CD14-positive monocyte (primary cell): Measurements from ENCODE around the gene CLK3. TPM values are rescaled to one million over a fixed set of nuclear protein-coding genes. Genes with fewer than 3 reads are reported as not detected.

Experiments
- DNase-seq, 3 donors: peaks; one replicate each; pipeline ENCODE4 v3.0.0-alpha.2; 2011 to 2022
- H2AFZ ChIP-seq: 2 replicates; pipeline ENCODE4 v1.6.0; 2012; ENCODE audit warnings: mild to moderate bottlenecking, low read depth, low read length, inconsistent platforms; ENCODE audit not compliant: insufficient read depth, poor library complexity, severe bottlenecking
- H3K27ac ChIP-seq, 2 donors: 1 replicate in 1 of 2; 2 replicates in 1 of 2; pipeline ENCODE4 v1.5.1; 2012 to 2013; ENCODE audit warnings: low read length in 2 of 2, control low read depth in 1 of 2, inconsistent platforms in 1 of 2, low read depth in 1 of 2, mild to moderate bottlenecking in 1 of 2
- H3K27me3 ChIP-seq, 2 donors: one replicate each; pipeline versions ENCODE4 v1.6.0 to v1.6.1; 2011 to 2013; ENCODE audit warnings: low read length in 2 of 2; ENCODE audit not compliant: control insufficient read depth in 2 of 2, insufficient read depth in 2 of 2
- H3K36me3 ChIP-seq, 2 donors: replicated peaks in 1 of 2; 1 replicate in 1 of 2; 2 replicates in 1 of 2; pipeline versions ENCODE4 v1.5.1 to v1.6.1; 2012 to 2013; ENCODE audit warnings: low read length in 2 of 2, control low read depth in 1 of 2, inconsistent platforms in 1 of 2, mild to moderate bottlenecking in 1 of 2; ENCODE audit not compliant: insufficient read depth in 2 of 2, control insufficient read depth in 1 of 2
- H3K4me1 ChIP-seq, 2 donors: 1 replicate in 1 of 2; 2 replicates in 1 of 2; pipeline versions ENCODE4 v1.5.1 to v1.6.1; 2012 to 2013; ENCODE audit warnings: low read length in 2 of 2, control low read depth in 1 of 2, inconsistent platforms in 1 of 2, mild to moderate bottlenecking in 1 of 2, moderate library complexity in 1 of 2; ENCODE audit not compliant: insufficient read depth in 2 of 2, control insufficient read depth in 1 of 2
- H3K4me2 ChIP-seq: replicated peaks from 2 replicates; pipeline ENCODE3; 2012; ENCODE audit warnings: low read length, moderate library complexity, mild to moderate bottlenecking; ENCODE audit not compliant: poor library complexity, severe bottlenecking; ENCODE audit errors: extremely low read depth
- H3K4me3 ChIP-seq, 3 experiments: fragments of 200-600 bp in 1 of 3; sonication (generic) in 1 of 3; replicated peaks in 1 of 3; 1 replicate in 2 of 3; 2 replicates in 1 of 3; pipeline ENCODE4 v1.5.1; 2011 to 2013; ENCODE audit warnings: low read length in 3 of 3, mild to moderate bottlenecking in 3 of 3, control low read depth in 2 of 3, low read depth in 2 of 3, inconsistent platforms in 1 of 3, moderate library complexity in 1 of 3
- H3K79me2 ChIP-seq: 2 replicates; pipeline ENCODE4 v1.6.0; 2012; ENCODE audit warnings: mild to moderate bottlenecking, control low read depth, inconsistent platforms, low read length, moderate library complexity; ENCODE audit not compliant: insufficient read depth
- H3K9ac ChIP-seq: 2 replicates; pipeline ENCODE4 v1.6.0; 2017; ENCODE audit warnings: low read length, mild to moderate bottlenecking; ENCODE audit not compliant: insufficient read depth, poor library complexity, severe bottlenecking
- H3K9me3 ChIP-seq, 2 donors: replicated peaks in 1 of 2; 1 replicate in 1 of 2; 2 replicates in 1 of 2; pipeline versions ENCODE4 v1.5.1 to v1.6.1; 2012 to 2013; ENCODE audit warnings: low read length in 2 of 2, control low read depth in 1 of 2; ENCODE audit not compliant: control insufficient read depth in 1 of 2, insufficient read depth in 1 of 2
- H4K20me1 ChIP-seq: 2 replicates; pipeline ENCODE4 v1.6.0; 2012; ENCODE audit warnings: mild to moderate bottlenecking, low read length, control low read depth, moderate library complexity; ENCODE audit not compliant: insufficient read depth
- H3K27ac Mint-ChIP-seq, 7 donors: one replicate each; pipeline ENCODE4 v1.8.0; 2020; ENCODE audit warnings: mild to moderate bottlenecking in 7 of 7, mixed read lengths in 7 of 7, moderate library complexity in 6 of 7, inconsistent platforms in 2 of 7
- H3K27me3 Mint-ChIP-seq, 3 donors: one replicate each; pipeline ENCODE4 v1.8.0; 2021 to 2022; ENCODE audit warnings: low read depth in 3 of 3, mild to moderate bottlenecking in 3 of 3, mixed read lengths in 3 of 3, moderate library complexity in 3 of 3, inconsistent platforms in 1 of 3
- H3K36me3 Mint-ChIP-seq, 2 donors: one replicate each; pipeline ENCODE4 v1.8.0; 2020; ENCODE audit warnings: mixed read lengths in 2 of 2, inconsistent platforms in 1 of 2, mild to moderate bottlenecking in 1 of 2
- H3K4me1 Mint-ChIP-seq: one replicate; pipeline ENCODE4 v1.8.0; 2020; ENCODE audit warnings: mild to moderate bottlenecking, mixed read lengths
- H3K4me3 Mint-ChIP-seq, 2 donors: one replicate each; pipeline ENCODE4 v1.8.0; 2020; ENCODE audit warnings: mild to moderate bottlenecking in 2 of 2, mixed read lengths in 2 of 2, moderate library complexity in 1 of 2
- H3K9me3 Mint-ChIP-seq, 7 donors: one replicate each; pipeline ENCODE4 v1.8.0; 2020 to 2022; ENCODE audit warnings: mixed read lengths in 7 of 7, mild to moderate bottlenecking in 6 of 7, moderate library complexity in 6 of 7, inconsistent platforms in 2 of 7
- CTCF ChIP-seq: fragments of 200-600 bp; IDR thresholded peaks from one replicate; pipeline ENCODE4 v1.8.0; 2022; ENCODE audit warnings: antibody characterized with exemption, mild to moderate bottlenecking
- WGBS: methylation state at CpG from one replicate; pipeline ENCODE4 v1.1.5; 2013; ENCODE audit warnings: missing lambda C conversion rate; ENCODE audit not compliant: insufficient coverage; 5-methylcytosine and 5-hydroxymethylcytosine counted together
- intact Hi-C, 2 donors: fragments of 100-400 bp; cut with micrococcal nuclease; formaldehyde crosslinking; loops; one replicate each; pipeline versions ENCODE4 v1.15.0 to v1.15.1; 2023
- polyA plus RNA-seq, 3 donors: library from polyadenylated mRNA; depleted of rRNA in 1 of 3; unstranded in 2 of 3; stranded (reverse) in 1 of 3; fragments of 300-500 nt in 2 of 3; fragments of >200 nt in 1 of 3; fragmentation: Illumina TruSeq in 2 of 3; gene quantifications; 1 replicate in 2 of 3; 2 replicates in 1 of 3; pipeline ENCODE4 v1.2.3, GENCODE V29; 2012 to 2021

CLK3 gene
- polyA plus RNA-seq, 3 donors = 27.6 to 354 (median 33.2) TPM

- intact Hi-C loops = no loop called here
Measured at GRCh38 chr15:74573987-74574386, 41.6 kb upstream of the CLK3 start.

GRCh38 chr15:74578496-74578994 lies 37.1 kb upstream of the CLK3 start:
- H3K4me2 ChIP-seq = no peak overlapping the region
- intact Hi-C loops = no loop called here
- H2AFZ ChIP-seq = no peak overlapping the region
- Mint-ChIP-seq H3K4me1 (no peaks in the 10 kb centered on the region), H3K27ac (no peak overlapping the region), H3K4me3 (no peak overlapping the region), H3K36me3 (peaks cover 88 to 95% of the 10 kb centered on the region in 2 donors), H3K9me3 (no peaks in the 10 kb centered on the region), H3K27me3 (peaks cover 0 to 2% (median 1%) of the 10 kb centered on the region in 3 donors)
- H3K27me3 ChIP-seq = no peaks in the 10 kb centered on the region
- H3K4me1 ChIP-seq = no peaks in the 10 kb centered on the region
- H3K79me2 ChIP-seq = no peaks in the 10 kb centered on the region
- TF ChIP-seq CTCF = no peak
- H3K4me3 ChIP-seq = no peak overlapping the region
- no peaks in the 10 kb centered on the region for H3K9me3 ChIP-seq
- no peaks in the 10 kb centered on the region for H4K20me1 ChIP-seq
- H3K27ac ChIP-seq = no peak overlapping the region
- no peak for DNase-seq
- no peak overlapping the region for H3K9ac ChIP-seq
- WGBS = 94% methylated on average over 3 of the region's 3 CpGs
- peaks cover 75 to 94% of the 10 kb centered on the region in 2 donors for H3K36me3 ChIP-seq

More at GRCh38 chr15:74573987-74574386, 41.6 kb upstream of the CLK3 start:
- Mint-ChIP-seq H3K4me1 (no peaks in the 10 kb centered on the region), H3K36me3 (peaks cover 84 to 97% of the 10 kb centered on the region in 2 donors), H3K4me3 (no peak overlapping the region), H3K27me3 (peaks cover 0 to 1% (median 0%) of the 10 kb centered on the region in 3 donors), H3K27ac (no peak overlapping the region), H3K9me3 (no peaks in the 10 kb centered on the region)
- H3K4me1 ChIP-seq = no peaks in the 10 kb centered on the region
- peaks cover 77 to 96% of the 10 kb centered on the region in 2 donors for H3K36me3 ChIP-seq
- no peaks in the 10 kb centered on the region for H3K27me3 ChIP-seq
- H3K4me3 ChIP-seq = no peak overlapping the region
- DNase-seq = no peak
- no peak overlapping the region for H2AFZ ChIP-seq
- no peak overlapping the region for H3K27ac ChIP-seq
- H3K79me2 ChIP-seq = no peaks in the 10 kb centered on the region
- H4K20me1 ChIP-seq = peaks cover 23% of the 10 kb centered on the region
- TF ChIP-seq CTCF = no peak
- H3K9ac ChIP-seq = no peak overlapping the region
- WGBS = 100% methylated on average over 1 of the region's 4 CpGs
- H3K9me3 ChIP-seq = no peaks in the 10 kb centered on the region
- no peak overlapping the region for H3K4me2 ChIP-seq
